ENCODE data around the gene ZNF541. TPM values are rescaled to one million over a fixed set of nuclear protein-coding genes. Genes with fewer than 3 reads are reported as not detected.

The ZNF541 gene
- total RNA-seq, 1 experiment from 2014 or later: 0.07 TPM

DNA sequence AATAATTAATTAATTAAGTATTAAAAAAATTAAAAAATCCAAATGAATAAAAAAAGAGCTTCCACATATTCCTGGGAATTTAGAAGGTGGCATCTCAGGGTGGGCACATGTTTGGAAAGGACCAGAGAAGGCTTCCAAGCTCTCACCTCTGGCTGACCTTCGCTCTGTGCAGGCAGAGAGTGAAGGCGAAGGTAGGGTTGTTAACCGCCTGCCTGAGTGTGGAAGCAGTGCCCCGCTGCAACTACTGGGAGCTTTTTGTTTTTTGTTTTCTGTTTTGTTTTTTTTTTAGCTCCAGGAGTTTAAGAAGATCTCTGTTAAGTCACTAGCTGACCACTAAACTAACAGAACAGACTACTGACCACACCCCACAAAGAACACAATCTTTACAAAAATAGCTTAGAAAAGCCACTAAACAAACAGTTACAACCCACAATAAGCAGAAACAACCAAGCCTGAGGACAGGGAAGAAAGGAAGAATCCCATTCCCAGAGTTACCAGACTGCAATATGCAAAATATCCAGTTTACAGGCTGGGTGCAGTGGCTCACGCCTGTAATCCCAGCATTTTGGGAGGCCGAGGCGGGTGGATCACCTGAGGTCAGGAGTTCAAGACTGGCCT, 11.4 kb downstream of the ZNF541 start (continued):
- TF ChIP-seq, protein P1, sequence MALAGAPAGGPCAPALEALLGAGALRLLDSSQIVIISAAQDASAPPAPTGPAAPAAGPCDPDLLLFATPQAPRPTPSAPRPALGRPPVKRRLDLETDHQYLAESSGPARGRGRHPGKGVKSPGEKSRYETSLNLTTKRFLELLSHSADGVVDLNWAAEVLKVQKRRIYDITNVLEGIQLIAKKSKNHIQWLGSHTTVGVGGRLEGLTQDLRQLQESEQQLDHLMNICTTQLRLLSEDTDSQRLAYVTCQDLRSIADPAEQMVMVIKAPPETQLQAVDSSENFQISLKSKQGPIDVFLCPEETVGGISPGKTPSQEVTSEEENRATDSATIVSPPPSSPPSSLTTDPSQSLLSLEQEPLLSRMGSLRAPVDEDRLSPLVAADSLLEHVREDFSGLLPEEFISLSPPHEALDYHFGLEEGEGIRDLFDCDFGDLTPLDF (CRISPR knock-in tag; IDR thresholded peaks at IDR 0.05): no peak
- no peak for TF ChIP-seq NR1H2 (CRISPR knock-in tag; IDR thresholded peaks at IDR 0.05)
- TF ChIP-seq, protein P2, sequence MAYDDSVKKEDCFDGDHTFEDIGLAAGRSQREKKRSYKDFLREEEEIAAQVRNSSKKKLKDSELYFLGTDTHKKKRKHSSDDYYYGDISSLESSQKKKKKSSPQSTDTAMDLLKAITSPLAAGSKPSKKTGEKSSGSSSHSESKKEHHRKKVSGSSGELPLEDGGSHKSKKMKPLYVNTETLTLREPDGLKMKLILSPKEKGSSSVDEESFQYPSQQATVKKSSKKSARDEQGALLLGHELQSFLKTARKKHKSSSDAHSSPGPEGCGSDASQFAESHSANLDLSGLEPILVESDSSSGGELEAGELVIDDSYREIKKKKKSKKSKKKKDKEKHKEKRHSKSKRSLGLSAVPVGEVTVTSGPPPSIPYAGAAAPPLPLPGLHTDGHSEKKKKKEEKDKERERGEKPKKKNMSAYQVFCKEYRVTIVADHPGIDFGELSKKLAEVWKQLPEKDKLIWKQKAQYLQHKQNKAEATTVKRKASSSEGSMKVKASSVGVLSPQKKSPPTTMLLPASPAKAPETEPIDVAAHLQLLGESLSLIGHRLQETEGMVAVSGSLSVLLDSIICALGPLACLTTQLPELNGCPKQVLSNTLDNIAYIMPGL (CRISPR knock-in tag; IDR thresholded peaks at IDR 0.05): no peak
- no peak for TF ChIP-seq IRF2 (CRISPR knock-in tag; IDR thresholded peaks at IDR 0.05; ENCODE audit: borderline replicate concordance, low read depth)
- TF ChIP-seq GTF2I (CRISPR knock-in tag; conservative IDR thresholded peaks at IDR 0.05): no peak
- TF ChIP-seq CBFB (CRISPR knock-in tag; IDR thresholded peaks at IDR 0.05; ENCODE audit: low read depth): no peak
- TF ChIP-seq TCF7 (CRISPR knock-in tag; IDR thresholded peaks at IDR 0.05; ENCODE audit: low read depth): no peak

- ATAC-seq (no peak; the same call in 1 of the 2 replicates), DNase-seq (ENCODE audit: low spot score) (no peak)
- Mint-ChIP-seq H3K4me1 (peaks cover 13% of the 10 kb centered on the region), H3K36me3 (no peaks in the 10 kb centered on the region), H3K27me3 (ENCODE audit: low read depth) (no peaks in the 10 kb centered on the region), H3K27ac (no peak overlapping the region), H3K9me3 (no peaks in the 10 kb centered on the region), H3K4me3 (no peak overlapping the region)
- CTCF ChIA-PET: interaction anchor here (0.6 to 1.7 kb wide), 6 partner anchors 47 to 205 kb away, joined by 3 to 7 read pairs (median 3); partner anchors contain the start of genes BICRA and EHD2
- TF ChIP-seq TEAD4 (CRISPR knock-in tag; IDR thresholded peaks at IDR 0.05) (no peak), ARID4B (CRISPR knock-in tag; IDR thresholded peaks at IDR 0.05; ENCODE audit: borderline replicate concordance) (no peak), CTCF (IDR thresholded peaks at IDR 0.05) (no peak), ZNF219 (CRISPR knock-in tag; IDR thresholded peaks at IDR 0.05; ENCODE audit: borderline replicate concordance) (no peak), ZNF416 (CRISPR knock-in tag; IDR thresholded peaks at IDR 0.05) (no peak)
- TF ChIP-seq, protein P3, sequence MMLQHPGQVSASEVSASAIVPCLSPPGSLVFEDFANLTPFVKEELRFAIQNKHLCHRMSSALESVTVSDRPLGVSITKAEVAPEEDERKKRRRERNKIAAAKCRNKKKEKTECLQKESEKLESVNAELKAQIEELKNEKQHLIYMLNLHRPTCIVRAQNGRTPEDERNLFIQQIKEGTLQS (CRISPR knock-in tag; conservative IDR thresholded peaks at IDR 0.05): no peak
- TF ChIP-seq, protein P4, sequence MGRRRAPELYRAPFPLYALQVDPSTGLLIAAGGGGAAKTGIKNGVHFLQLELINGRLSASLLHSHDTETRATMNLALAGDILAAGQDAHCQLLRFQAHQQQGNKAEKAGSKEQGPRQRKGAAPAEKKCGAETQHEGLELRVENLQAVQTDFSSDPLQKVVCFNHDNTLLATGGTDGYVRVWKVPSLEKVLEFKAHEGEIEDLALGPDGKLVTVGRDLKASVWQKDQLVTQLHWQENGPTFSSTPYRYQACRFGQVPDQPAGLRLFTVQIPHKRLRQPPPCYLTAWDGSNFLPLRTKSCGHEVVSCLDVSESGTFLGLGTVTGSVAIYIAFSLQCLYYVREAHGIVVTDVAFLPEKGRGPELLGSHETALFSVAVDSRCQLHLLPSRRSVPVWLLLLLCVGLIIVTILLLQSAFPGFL (CRISPR knock-in tag; IDR thresholded peaks at IDR 0.05; ENCODE audit: borderline replicate concordance): no peak
- TF ChIP-seq, protein P1 (CRISPR knock-in tag; IDR thresholded peaks at IDR 0.05): no peak
- POLR2A ChIA-PET: interaction anchor here (1.0 kb wide), 1 partner anchor 10 kb away, joined by 3 read pairs; no protein-coding TSS in a partner anchor
Observed at GRCh38 chr19:47560999-47561398, 11.9 kb downstream of the ZNF541 start.
